GM12878 (cell line): Measurements from ENCODE around the gene STX7. TPM values are rescaled to one million over a fixed set of nuclear protein-coding genes. Genes with fewer than 3 reads are reported as not detected.

ENCODE experiments used
- ATAC-seq: fragments of 200-7000 bp; cut with Tn5 transposase; 3 replicates; pipeline ENCODE4 v1.9.1; 2020; ENCODE audit warnings: mild to moderate bottlenecking, moderate library complexity
- BruUV-seq: library from RNA; stranded (reverse); fragments of 400-500 nt; replicated peaks from 2 replicates; lab custom pipeline; 2021; lab: Mats Ljungman, UMichigan
- CTCF ChIA-PET: fragments of 300-600 bp; sonication (Branson Sonifier 250); formaldehyde crosslinking; extraction: SDS; loops from one replicate; lab custom pipeline; 2021; ENCODE audit warnings: inconsistent platforms; lab: Yijun Ruan, JAX
- POLR2A ChIA-PET: fragments of 350-600 bp; formaldehyde crosslinking; extraction: SDS; loops from one replicate; lab custom pipeline; 2021; ENCODE audit warnings: inconsistent platforms; lab: Charles Lee
- RAD21 ChIA-PET: fragments of 300-600 bp; sonication (Branson Sonifier 250); formaldehyde crosslinking; loops from one replicate; lab custom pipeline; 2023; ENCODE audit warnings: antibody characterized with exemption; ENCODE audit not compliant: unreplicated experiment; lab: Charles Lee
- SMC1A ChIA-PET: fragments of 300-600 bp; sonication (Branson Sonifier 250); formaldehyde crosslinking; loops from one replicate; lab custom pipeline; 2023; ENCODE audit not compliant: unreplicated experiment, uncharacterized antibody; lab: Charles Lee
- DNase-seq: peaks from one replicate; pipeline ENCODE4 v3.0.0-alpha.2; 2011; ENCODE audit warnings: low read depth, low spot score
- FAIRE-seq: peaks from 3 replicates; lab custom pipeline; 2011; peaks lifted over from hg19 to GRCh38; lab: Jason Lieb, UNC
- H2AFZ ChIP-seq: 2 replicates; pipeline ENCODE4 v1.6.0; 2011; ENCODE audit warnings: low read depth, low read length, control low read depth; ENCODE audit not compliant: control insufficient read depth
- H3K27ac ChIP-seq: 2 replicates; pipeline ENCODE4 v1.5.1; 2011; ENCODE audit warnings: control low read depth; ENCODE audit not compliant: control insufficient read depth, insufficient read depth
- H3K27me3 ChIP-seq, 2 experiments: replicated peaks in 1 of 2; 2 replicates each; pipeline versions ENCODE4 v1.6.0 to v1.6.1; 2011; ENCODE audit warnings: low read length in 1 of 2; ENCODE audit not compliant: control insufficient read depth in 2 of 2, insufficient read depth in 2 of 2
- H3K36me3 ChIP-seq, 2 experiments: 2 replicates each; pipeline ENCODE4 v1.5.1; 2011; ENCODE audit warnings: low read length in 1 of 2; ENCODE audit not compliant: control insufficient read depth in 2 of 2, insufficient read depth in 2 of 2
- H3K4me1 ChIP-seq: 2 replicates; pipeline ENCODE4 v1.6.1; 2011; ENCODE audit warnings: mild to moderate bottlenecking, low read length, moderate library complexity, mixed read lengths; ENCODE audit not compliant: control insufficient read depth, insufficient read depth
- H3K4me2 ChIP-seq: 2 replicates; pipeline ENCODE4 v1.6.0; 2011; ENCODE audit warnings: control low read depth; ENCODE audit not compliant: control insufficient read depth, insufficient read depth
- H3K4me3 ChIP-seq: fragments of 200-600 bp; sonication (generic); 2 replicates; pipeline ENCODE4 v1.5.1; 2016
- H3K79me2 ChIP-seq: 2 replicates; pipeline ENCODE4 v1.6.0; 2011; ENCODE audit warnings: low read length; ENCODE audit not compliant: control insufficient read depth, insufficient read depth
- H3K9ac ChIP-seq: 2 replicates; pipeline ENCODE4 v1.8.0; 2011; ENCODE audit warnings: low read length, control low read depth, mixed read lengths; ENCODE audit not compliant: control insufficient read depth, insufficient read depth
- H3K9me3 ChIP-seq: replicated peaks from 3 replicates; pipeline ENCODE4 v1.5.1; 2011; ENCODE audit warnings: mild to moderate bottlenecking, low read length; ENCODE audit not compliant: control insufficient read depth, insufficient read depth
- H4K20me1 ChIP-seq: 2 replicates; pipeline ENCODE4 v1.6.0; 2011; ENCODE audit not compliant: control insufficient read depth, insufficient read depth
- CBFB ChIP-seq: IDR thresholded peaks from 2 replicates; pipeline ENCODE4 v1.6.1; 2016; ENCODE audit warnings: antibody characterized with exemption, low read depth
- CEBPB ChIP-seq, 2 experiments: fragments of 150-350 bp in 1 of 2; IDR thresholded peaks; 2 replicates each; pipeline ENCODE4 v1.6.1; 2012 to 2014; ENCODE audit warnings: low read depth in 2 of 2, low read length in 2 of 2, borderline replicate concordance in 1 of 2, inconsistent platforms in 1 of 2
- CHD1 ChIP-seq: IDR thresholded peaks from 2 replicates; pipeline ENCODE4 v1.6.1; 2012; ENCODE audit warnings: low read depth, low read length, improper control_type of control experiment
- FOXM1 ChIP-seq: IDR thresholded peaks from 2 replicates; pipeline ENCODE4 v1.6.1; 2012; ENCODE audit warnings: low read depth, mild to moderate bottlenecking, inconsistent platforms, low read length, moderate library complexity
- KLF5 ChIP-seq: fragments of 450-650 bp; IDR thresholded peaks from 2 replicates; pipeline ENCODE4 v1.6.1; 2014; ENCODE audit warnings: mild to moderate bottlenecking; ENCODE audit not compliant: partially characterized antibody
- MTA3 ChIP-seq: IDR thresholded peaks from 2 replicates; pipeline ENCODE4 v1.6.1; 2012; ENCODE audit warnings: low read length, inconsistent platforms, borderline replicate concordance
- NFIC ChIP-seq: IDR thresholded peaks from 2 replicates; pipeline ENCODE4 v1.6.1; 2012; ENCODE audit warnings: low read depth, mild to moderate bottlenecking, inconsistent platforms, low read length, moderate library complexity
- NR2C1 ChIP-seq: fragments of 450-650 bp; IDR thresholded peaks from 2 replicates; pipeline ENCODE4 v1.6.1; 2017; ENCODE audit warnings: antibody characterized with exemption, mild to moderate bottlenecking, moderate library complexity
- NR2C2 ChIP-seq: IDR thresholded peaks from 2 replicates; pipeline ENCODE4 v1.6.1; 2011; ENCODE audit warnings: borderline replicate concordance, low read depth; ENCODE audit not compliant: control insufficient read depth, insufficient read length
- PML ChIP-seq: IDR thresholded peaks from 2 replicates; pipeline ENCODE4 v1.6.1; 2012; ENCODE audit warnings: low read length, inconsistent platforms
- POLR2AphosphoS2 ChIP-seq: IDR thresholded peaks from 2 replicates; pipeline ENCODE4 v1.6.1; 2011; ENCODE audit warnings: low read depth, mild to moderate bottlenecking, low read length, improper control_type of control experiment, moderate library complexity
- POLR2AphosphoS5 ChIP-seq: IDR thresholded peaks from 2 replicates; pipeline ENCODE4 v1.6.1; 2011; ENCODE audit warnings: mild to moderate bottlenecking, low read length, inconsistent platforms
- RAD51 ChIP-seq: fragments of 450-650 bp; IDR thresholded peaks from 2 replicates; pipeline ENCODE4 v1.6.1; 2016; ENCODE audit warnings: moderate library complexity, mild to moderate bottlenecking, inconsistent platforms
- RB1 ChIP-seq: fragments of 450-650 bp; formaldehyde crosslinking; IDR thresholded peaks from 2 replicates; pipeline ENCODE4 v1.6.1; 2017; ENCODE audit warnings: mild to moderate bottlenecking, borderline replicate concordance
- SMARCA5 ChIP-seq: fragments of 450-650 bp; IDR thresholded peaks from 2 replicates; pipeline ENCODE4 v1.6.1; 2017; ENCODE audit warnings: mild to moderate bottlenecking
- ZBED1 ChIP-seq: IDR thresholded peaks from 2 replicates; pipeline ENCODE4 v1.6.1; 2016; ENCODE audit warnings: borderline replicate concordance
- WGBS: methylation state at CpG from one replicate; pipeline ENCODE4 v1.1.6; 2016; ENCODE audit warnings: low lambda C conversion rate; ENCODE audit not compliant: insufficient replicate concordance, insufficient coverage; ENCODE audit errors: missing lambda C conversion rate; 5-methylcytosine and 5-hydroxymethylcytosine counted together
- in situ Hi-C: fragments of 300-500 bp; cut with MboI; formaldehyde crosslinking; loops from 9 replicates; pipeline ENCODE4 v1.14.3; 2018; ENCODE audit warnings: mixed read lengths
- intact Hi-C: fragments of 100-400 bp; cut with micrococcal nuclease; formaldehyde crosslinking; loops from one replicate; pipeline ENCODE4 v1.14.2; 2022; ENCODE audit not compliant: unreplicated experiment
- polyA plus RNA-seq, 11 experiments: library from polyadenylated mRNA; depleted of rRNA in 4 of 11; unstranded in 6 of 11; stranded (reverse) in 5 of 11; fragments of >200 nt; fragmentation: Nextera tagmentation in 4 of 11; fragmentation: Illumina TruSeq in 1 of 11; extraction: Ambion mirVana in 4 of 11; extraction: Trizol in 1 of 11; gene quantifications; 1 replicate in 1 of 11; 2 replicates in 10 of 11; pipeline versions ENCODE4 v1.2.1 to v1.2.3, GENCODE V29; 2011 to 2016; ENCODE audit warnings: inconsistent platforms in 2 of 11, missing spikeins in 2 of 11, low read depth in 1 of 11
- total RNA-seq, 4 experiments: library from RNA; depleted of rRNA in 3 of 4; stranded (reverse); fragments of >200 nt in 3 of 4; fragmentation: Illumina TruSeq in 1 of 4; extraction: Trizol in 1 of 4; gene quantifications; 2 replicates each; pipeline versions ENCODE4 v1.2.1 to v1.2.3, GENCODE V29; 2013 to 2021
- TF ChIP-seq, protein P1 (sequence below): IDR thresholded peaks from 2 replicates; pipeline ENCODE4 v1.6.1; 2012; ENCODE audit warnings: mild to moderate bottlenecking, low read depth, low read length
- TF ChIP-seq, protein P2 (sequence below): fragments of 450-650 bp; IDR thresholded peaks from 2 replicates; pipeline ENCODE4 v1.6.1; 2018; ENCODE audit warnings: mild to moderate bottlenecking, low read depth, moderate library complexity; ENCODE audit not compliant: partially characterized antibody

STX7 gene
- total and polyA plus RNA-seq, 10 of the 15 experiments (the other 5 are each of a cell fraction or from before 2014, with no cell fraction given) = 26.5 to 75.5 (median 51.3) TPM

GRCh38 chr6:132405143-132405915 is 107.6 kb downstream of the STX7 start:
- peak; percentile 75 for ATAC-seq
- H3K9ac ChIP-seq = peak overlapping the region; percentile 2; the same call in 1 of the 2 replicates
- SMC1A ChIA-PET = interaction anchor here (0.6 to 2.0 kb wide), 8 partner anchors 9 to 90 kb away, joined by 3 to 5 read pairs (median 4); no protein-coding TSS in a partner anchor
- RAD21 ChIA-PET = interaction anchor here (0.7 to 1.5 kb wide), 4 partner anchors 40 to 109 kb away, joined by 3 to 6 read pairs (median 3); no protein-coding TSS in a partner anchor
- POLR2A ChIA-PET = interaction anchor here (0.9 to 1.1 kb wide), 2 partner anchors 48 to 51 kb away, joined by 3 to 5 read pairs; no protein-coding TSS in a partner anchor
- WGBS = 37% methylated on average over 2 of the region's 2 CpGs
- peak overlapping the region; percentile 4; the same call in 1 of the 2 replicates for H3K4me3 ChIP-seq
- no TSS peak for BruUV-seq
- no peak overlapping the region for H2AFZ ChIP-seq
- peaks cover 0 to 5% of the 10 kb centered on the region in 2 experiments; a peak in 2 of 4 replicates for H3K27me3 ChIP-seq
- no peaks in the 10 kb centered on the region for H4K20me1 ChIP-seq
- no peaks in the 10 kb centered on the region; the same call in 2 of the 3 replicates for H3K9me3 ChIP-seq
- intact Hi-C loops (loop anchor here (2.0 kb wide), 1 partner anchor 51 kb away; no protein-coding TSS in a partner anchor), in situ Hi-C loops (no loop called here)
- peaks cover 22% of the 10 kb centered on the region for H3K4me1 ChIP-seq
- H3K27ac ChIP-seq = peak overlapping the region; percentile 35; the same call in 1 of the 2 replicates
- CTCF ChIA-PET = interaction anchor here (0.8 to 1.4 kb wide), 6 partner anchors 13 to 126 kb away, joined by 3 to 13 read pairs (median 4); no protein-coding TSS in a partner anchor
- peak overlapping the region; percentile 36 for H3K4me2 ChIP-seq
- peak; percentile 61 for DNase-seq
- no peaks in the 10 kb centered on the region for H3K36me3 ChIP-seq
- peaks cover 6% of the 10 kb centered on the region for H3K79me2 ChIP-seq
- FAIRE-seq = no peak
- no peak for TF ChIP-seq NR2C2
- peak; percentile 46; the same call in 1 of the 2 replicates for TF ChIP-seq ZBED1
- no peak for TF ChIP-seq CEBPB (IDR thresholded peaks at IDR 0.05; ENCODE audit: borderline replicate concordance in 1 of 2, low read depth in 2 of 2, low read length in 2 of 2)
- TF ChIP-seq NFIC = peak; percentile 91
- peak; percentile 54; the same call in 1 of the 2 replicates for TF ChIP-seq PML
- TF ChIP-seq MTA3 = peak; percentile 65; the same call in 1 of the 2 replicates
- TF ChIP-seq RAD51 = no peak
- TF ChIP-seq, protein P1, sequence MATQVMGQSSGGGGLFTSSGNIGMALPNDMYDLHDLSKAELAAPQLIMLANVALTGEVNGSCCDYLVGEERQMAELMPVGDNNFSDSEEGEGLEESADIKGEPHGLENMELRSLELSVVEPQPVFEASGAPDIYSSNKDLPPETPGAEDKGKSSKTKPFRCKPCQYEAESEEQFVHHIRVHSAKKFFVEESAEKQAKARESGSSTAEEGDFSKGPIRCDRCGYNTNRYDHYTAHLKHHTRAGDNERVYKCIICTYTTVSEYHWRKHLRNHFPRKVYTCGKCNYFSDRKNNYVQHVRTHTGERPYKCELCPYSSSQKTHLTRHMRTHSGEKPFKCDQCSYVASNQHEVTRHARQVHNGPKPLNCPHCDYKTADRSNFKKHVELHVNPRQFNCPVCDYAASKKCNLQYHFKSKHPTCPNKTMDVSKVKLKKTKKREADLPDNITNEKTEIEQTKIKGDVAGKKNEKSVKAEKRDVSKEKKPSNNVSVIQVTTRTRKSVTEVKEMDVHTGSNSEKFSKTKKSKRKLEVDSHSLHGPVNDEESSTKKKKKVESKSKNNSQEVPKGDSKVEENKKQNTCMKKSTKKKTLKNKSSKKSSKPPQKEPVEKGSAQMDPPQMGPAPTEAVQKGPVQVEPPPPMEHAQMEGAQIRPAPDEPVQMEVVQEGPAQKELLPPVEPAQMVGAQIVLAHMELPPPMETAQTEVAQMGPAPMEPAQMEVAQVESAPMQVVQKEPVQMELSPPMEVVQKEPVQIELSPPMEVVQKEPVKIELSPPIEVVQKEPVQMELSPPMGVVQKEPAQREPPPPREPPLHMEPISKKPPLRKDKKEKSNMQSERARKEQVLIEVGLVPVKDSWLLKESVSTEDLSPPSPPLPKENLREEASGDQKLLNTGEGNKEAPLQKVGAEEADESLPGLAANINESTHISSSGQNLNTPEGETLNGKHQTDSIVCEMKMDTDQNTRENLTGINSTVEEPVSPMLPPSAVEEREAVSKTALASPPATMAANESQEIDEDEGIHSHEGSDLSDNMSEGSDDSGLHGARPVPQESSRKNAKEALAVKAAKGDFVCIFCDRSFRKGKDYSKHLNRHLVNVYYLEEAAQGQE = no peak
- no peak for TF ChIP-seq RB1
- no peak for TF ChIP-seq SMARCA5
- peak; percentile 86; the same call in 1 of the 2 replicates for TF ChIP-seq FOXM1
- no peak for TF ChIP-seq KLF5
- TF ChIP-seq POLR2AphosphoS2 = no peak
- TF ChIP-seq NR2C1 = no peak
- TF ChIP-seq CBFB = no peak
- TF ChIP-seq, protein P2, sequence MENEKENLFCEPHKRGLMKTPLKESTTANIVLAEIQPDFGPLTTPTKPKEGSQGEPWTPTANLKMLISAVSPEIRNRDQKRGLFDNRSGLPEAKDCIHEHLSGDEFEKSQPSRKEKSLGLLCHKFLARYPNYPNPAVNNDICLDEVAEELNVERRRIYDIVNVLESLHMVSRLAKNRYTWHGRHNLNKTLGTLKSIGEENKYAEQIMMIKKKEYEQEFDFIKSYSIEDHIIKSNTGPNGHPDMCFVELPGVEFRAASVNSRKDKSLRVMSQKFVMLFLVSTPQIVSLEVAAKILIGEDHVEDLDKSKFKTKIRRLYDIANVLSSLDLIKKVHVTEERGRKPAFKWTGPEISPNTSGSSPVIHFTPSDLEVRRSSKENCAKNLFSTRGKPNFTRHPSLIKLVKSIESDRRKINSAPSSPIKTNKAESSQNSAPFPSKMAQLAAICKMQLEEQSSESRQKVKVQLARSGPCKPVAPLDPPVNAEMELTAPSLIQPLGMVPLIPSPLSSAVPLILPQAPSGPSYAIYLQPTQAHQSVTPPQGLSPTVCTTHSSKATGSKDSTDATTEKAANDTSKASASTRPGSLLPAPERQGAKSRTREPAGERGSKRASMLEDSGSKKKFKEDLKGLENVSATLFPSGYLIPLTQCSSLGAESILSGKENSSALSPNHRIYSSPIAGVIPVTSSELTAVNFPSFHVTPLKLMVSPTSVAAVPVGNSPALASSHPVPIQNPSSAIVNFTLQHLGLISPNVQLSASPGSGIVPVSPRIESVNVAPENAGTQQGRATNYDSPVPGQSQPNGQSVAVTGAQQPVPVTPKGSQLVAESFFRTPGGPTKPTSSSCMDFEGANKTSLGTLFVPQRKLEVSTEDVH = no peak
- TF ChIP-seq CHD1 = no peak
- no peak for TF ChIP-seq POLR2AphosphoS5
